Trophoblast cell (in vitro differentiated cells and primary cell): Measurements from ENCODE around the gene SFXN5.

Experiments used
- DNase-seq, 2 donors: peaks; one replicate each; pipeline ENCODE4 v3.0.0-alpha.2; 2016
- H2AFZ ChIP-seq: 2 replicates; pipeline ENCODE4 v1.6.1; 2013; ENCODE audit warnings: low read length, moderate library complexity, mild to moderate bottlenecking; ENCODE audit not compliant: insufficient read depth, poor library complexity
- H2AK5ac ChIP-seq: 2 replicates; pipeline ENCODE4 v1.6.1; 2013; ENCODE audit warnings: mild to moderate bottlenecking, low read length
- H2BK120ac ChIP-seq: 2 replicates; pipeline ENCODE4 v1.6.1; 2013; ENCODE audit warnings: low read length, mild to moderate bottlenecking, moderate library complexity; ENCODE audit not compliant: insufficient read depth, poor library complexity
- H2BK12ac ChIP-seq: 2 replicates; pipeline ENCODE4 v1.6.1; 2013; ENCODE audit warnings: mild to moderate bottlenecking, low read length, moderate library complexity
- H2BK5ac ChIP-seq: 2 replicates; pipeline ENCODE4 v1.6.1; 2013; ENCODE audit warnings: low read length, low read depth, moderate library complexity, mild to moderate bottlenecking; ENCODE audit not compliant: poor library complexity
- H3K14ac ChIP-seq: 2 replicates; pipeline ENCODE4 v1.6.1; 2013; ENCODE audit warnings: mild to moderate bottlenecking, low read length
- H3K18ac ChIP-seq: 2 replicates; pipeline ENCODE4 v1.6.1; 2013; ENCODE audit warnings: mild to moderate bottlenecking, low read length
- H3K23ac ChIP-seq: 2 replicates; pipeline ENCODE4 v1.6.1; 2013; ENCODE audit warnings: low read length
- H3K27ac ChIP-seq: 2 replicates; pipeline ENCODE4 v1.5.1; 2013; ENCODE audit warnings: low read depth, mild to moderate bottlenecking, inconsistent platforms, low read length, moderate library complexity
- H3K27me3 ChIP-seq: 2 replicates; pipeline ENCODE4 v1.6.1; 2013; ENCODE audit warnings: inconsistent platforms, mild to moderate bottlenecking, low read length, moderate library complexity; ENCODE audit not compliant: insufficient read depth
- H3K36me3 ChIP-seq, 2 experiments: 1 replicate in 1 of 2; 2 replicates in 1 of 2; pipeline ENCODE4 v1.6.1; 2013; ENCODE audit warnings: low read length in 2 of 2, mild to moderate bottlenecking in 2 of 2, moderate library complexity in 1 of 2; ENCODE audit not compliant: insufficient read depth in 2 of 2, control insufficient read depth in 1 of 2
- H3K4ac ChIP-seq: 2 replicates; pipeline ENCODE4 v1.6.1; 2013; ENCODE audit warnings: low read depth, mild to moderate bottlenecking, low read length, moderate library complexity
- H3K4me1 ChIP-seq, 2 experiments: 1 replicate in 1 of 2; 2 replicates in 1 of 2; pipeline ENCODE4 v1.6.1; 2013; ENCODE audit warnings: low read length in 2 of 2, mild to moderate bottlenecking in 2 of 2, moderate library complexity in 1 of 2; ENCODE audit not compliant: insufficient read depth in 2 of 2, control insufficient read depth in 1 of 2
- H3K4me2 ChIP-seq: 2 replicates; pipeline ENCODE4 v1.6.1; 2013; ENCODE audit warnings: inconsistent platforms, mild to moderate bottlenecking, low read length, moderate library complexity
- H3K4me3 ChIP-seq: 2 replicates; pipeline ENCODE4 v1.5.1; 2013; ENCODE audit warnings: mild to moderate bottlenecking, low read depth, low read length, inconsistent platforms
- H3K79me1 ChIP-seq: one replicate; pipeline ENCODE4 v1.6.1; 2013; ENCODE audit warnings: low read length
- H3K79me2 ChIP-seq: 2 replicates; pipeline ENCODE4 v1.6.1; 2013; ENCODE audit warnings: low read length, mild to moderate bottlenecking; ENCODE audit not compliant: control insufficient read depth, insufficient read depth, poor library complexity
- H3K9ac ChIP-seq: 2 replicates; pipeline ENCODE4 v1.6.1; 2013; ENCODE audit warnings: mild to moderate bottlenecking, low read length
- H3K9me3 ChIP-seq: 2 replicates; pipeline ENCODE4 v1.6.1; 2013; ENCODE audit warnings: low read depth, mild to moderate bottlenecking, control low read depth, inconsistent platforms, low read length; ENCODE audit not compliant: insufficient read depth
- H4K12ac ChIP-seq: 2 replicates; pipeline ENCODE4 v1.6.1; 2013; ENCODE audit warnings: low read depth, mild to moderate bottlenecking, low read length, moderate library complexity
- H4K8ac ChIP-seq: 2 replicates; pipeline ENCODE4 v1.6.1; 2013; ENCODE audit warnings: low read depth, mild to moderate bottlenecking, low read length, moderate library complexity
- H4K91ac ChIP-seq: one replicate; pipeline ENCODE4 v1.6.1; 2013; ENCODE audit warnings: low read depth, mild to moderate bottlenecking, low read length, moderate library complexity
- WGBS: extraction: QIAGEN DNeasy Blood & Tissue Kit; methylation state at CpG from one replicate; pipeline ENCODE4 v1.1.7; 2013; ENCODE audit warnings: missing lambda C conversion rate; ENCODE audit not compliant: insufficient read length, insufficient coverage; ENCODE audit errors: extremely low coverage; 5-methylcytosine and 5-hydroxymethylcytosine counted together

The SFXN5 gene

DNA sequence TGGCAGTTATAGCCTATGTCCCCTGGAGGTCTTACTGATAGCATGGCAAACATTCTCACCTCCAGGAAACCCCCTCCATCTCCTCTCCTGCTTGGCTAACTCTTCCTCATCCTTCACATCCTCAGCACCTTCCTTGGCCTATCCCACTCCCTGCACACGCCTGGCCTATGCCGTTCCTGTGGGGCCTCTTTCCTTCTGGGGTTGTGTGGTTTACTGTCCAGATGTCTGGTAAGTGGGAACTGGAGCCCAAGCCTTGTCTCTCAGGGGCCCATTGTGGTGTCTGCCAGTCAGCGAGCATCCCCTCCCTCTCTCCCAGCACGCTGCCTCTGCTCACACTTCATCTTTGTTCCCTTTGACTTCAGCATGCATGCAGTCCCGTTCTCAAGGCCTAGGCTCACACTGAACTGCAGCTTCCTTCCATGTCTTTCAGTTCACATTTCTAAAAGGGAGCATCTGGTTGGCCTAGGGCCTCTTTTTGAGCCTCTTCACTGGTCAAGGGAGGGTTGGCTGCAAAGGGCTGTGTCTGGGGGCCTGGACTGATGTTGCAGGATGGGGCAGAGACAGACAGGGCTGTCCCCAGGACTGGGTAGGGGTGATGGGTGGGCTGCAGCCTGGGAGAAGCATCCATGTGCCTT is 171.2 kb downstream of the SFXN5 start:
- H4K91ac ChIP-seq = no peak overlapping the region
- H3K23ac ChIP-seq = no peak overlapping the region
- no peaks in the 10 kb centered on the region for H3K36me3 ChIP-seq
- H3K79me2 ChIP-seq = no peaks in the 10 kb centered on the region
- H3K27ac ChIP-seq = no peak overlapping the region
- no peak overlapping the region for H3K9ac ChIP-seq
- no peak for DNase-seq
- no peak overlapping the region for H4K12ac ChIP-seq
- no peak overlapping the region for H3K18ac ChIP-seq
- H3K4me3 ChIP-seq = no peak overlapping the region
- no peak overlapping the region for H2AFZ ChIP-seq
- H2AK5ac ChIP-seq = no peak overlapping the region
- H3K4me2 ChIP-seq = no peak overlapping the region
- no peak overlapping the region for H3K4ac ChIP-seq
- H2BK120ac ChIP-seq = no peak overlapping the region
- WGBS = no CpG with 5 or more reads among the region's 5 CpGs
- H3K14ac ChIP-seq = no peak overlapping the region
- peaks cover 2% of the 10 kb centered on the region for H3K27me3 ChIP-seq
- no peak overlapping the region for H4K8ac ChIP-seq
- no peaks in the 10 kb centered on the region for H3K79me1 ChIP-seq
- H3K9me3 ChIP-seq = no peaks in the 10 kb centered on the region
- H3K4me1 ChIP-seq = peaks cover 5 to 13% of the 10 kb centered on the region in 2 experiments
- no peak overlapping the region for H2BK12ac ChIP-seq
- no peak overlapping the region for H2BK5ac ChIP-seq

DNA sequence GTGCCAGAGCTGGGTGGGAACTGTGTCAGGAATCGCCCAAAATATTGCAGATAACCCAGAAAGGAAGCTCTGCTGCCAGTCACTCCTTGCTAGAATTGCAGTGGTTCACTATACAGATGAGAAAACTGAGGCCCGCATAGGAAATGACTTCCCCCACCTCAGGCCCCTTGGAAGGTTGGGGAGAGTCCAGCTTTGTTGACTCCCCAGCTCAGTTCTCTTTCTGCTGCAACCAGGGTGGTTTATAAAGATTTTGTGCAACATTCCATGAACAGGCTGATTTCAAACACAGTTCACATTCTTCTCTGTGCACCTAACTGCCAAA is 173.0 kb downstream of the SFXN5 start:
- Histone ChIP-seq H4K8ac (no peak overlapping the region), H2AK5ac (no peak overlapping the region), H3K4me2 (no peak overlapping the region), H3K27me3 (peaks cover 2% of the 10 kb centered on the region), H3K9ac (no peak overlapping the region), H3K9me3 (no peaks in the 10 kb centered on the region), H3K79me1 (no peaks in the 10 kb centered on the region), H4K12ac (no peak overlapping the region), H4K91ac (no peak overlapping the region), H3K4ac (no peak overlapping the region), H3K79me2 (no peaks in the 10 kb centered on the region), H2BK12ac (no peak overlapping the region), H3K36me3 (no peaks in the 10 kb centered on the region), H3K18ac (no peak overlapping the region), H3K27ac (no peak overlapping the region), H2AFZ (no peak overlapping the region), H2BK5ac (no peak overlapping the region), H3K23ac (no peak overlapping the region), H3K4me3 (no peak overlapping the region), H3K4me1 (peaks cover 7 to 16% of the 10 kb centered on the region in 2 experiments), H3K14ac (no peak overlapping the region), H2BK120ac (no peak overlapping the region)
- DNase-seq = no peak
- WGBS = no CpG with 5 or more reads among the region's 2 CpGs

- no peak overlapping the region for H2AK5ac ChIP-seq
- no peak overlapping the region for H3K18ac ChIP-seq
- H3K9ac ChIP-seq = no peak overlapping the region
- no peak overlapping the region for H2BK5ac ChIP-seq
- no CpG with 5 or more reads among the region's 18 CpGs for WGBS
- no peak overlapping the region for H3K23ac ChIP-seq
- no peaks in the 10 kb centered on the region for H3K9me3 ChIP-seq
- no peak overlapping the region for H2AFZ ChIP-seq
- no peak overlapping the region for H3K14ac ChIP-seq
- H3K4me3 ChIP-seq = no peak overlapping the region
- no peak overlapping the region for H2BK120ac ChIP-seq
- no peaks in the 10 kb centered on the region for H3K79me1 ChIP-seq
- no peak overlapping the region for H3K4me2 ChIP-seq
- H3K4me1 ChIP-seq = peaks cover 7 to 16% of the 10 kb centered on the region in 2 experiments
- peaks cover 2% of the 10 kb centered on the region for H3K27me3 ChIP-seq
- peak overlapping the region; percentile 37 for H4K91ac ChIP-seq
- no peaks in the 10 kb centered on the region for H3K36me3 ChIP-seq
- H3K4ac ChIP-seq = no peak overlapping the region
- H2BK12ac ChIP-seq = no peak overlapping the region
- no peaks in the 10 kb centered on the region for H3K79me2 ChIP-seq
- no peak overlapping the region for H4K8ac ChIP-seq
- no peak overlapping the region for H4K12ac ChIP-seq
- no peak for DNase-seq
- H3K27ac ChIP-seq = no peak overlapping the region
Measured at GRCh38 chr2:72897785-72898584, 173.5 kb downstream of the SFXN5 start.

- H2AFZ ChIP-seq = no peak overlapping the region
- no peak overlapping the region for H3K18ac ChIP-seq
- H4K12ac ChIP-seq = no peak overlapping the region
- no peak overlapping the region for H2AK5ac ChIP-seq
- H3K27me3 ChIP-seq = peaks cover 2% of the 10 kb centered on the region
- no peak overlapping the region for H2BK12ac ChIP-seq
- no CpG with 5 or more reads among the region's 4 CpGs for WGBS
- no peaks in the 10 kb centered on the region for H3K36me3 ChIP-seq
- H2BK5ac ChIP-seq = no peak overlapping the region
- no peaks in the 10 kb centered on the region for H3K79me2 ChIP-seq
- no peak for DNase-seq
- H3K9ac ChIP-seq = no peak overlapping the region
- H4K8ac ChIP-seq = no peak overlapping the region
- H3K4ac ChIP-seq = no peak overlapping the region
- no peaks in the 10 kb centered on the region for H3K79me1 ChIP-seq
- no peak overlapping the region for H3K14ac ChIP-seq
- no peak overlapping the region for H3K23ac ChIP-seq
- H2BK120ac ChIP-seq = no peak overlapping the region
- peaks cover 7 to 16% of the 10 kb centered on the region in 2 experiments for H3K4me1 ChIP-seq
- no peak overlapping the region for H4K91ac ChIP-seq
- H3K4me3 ChIP-seq = no peak overlapping the region
- no peak overlapping the region for H3K4me2 ChIP-seq
- H3K9me3 ChIP-seq = no peaks in the 10 kb centered on the region
- no peak overlapping the region for H3K27ac ChIP-seq
Measured at GRCh38 chr2:72896446-72896845, 175.1 kb downstream of the SFXN5 start.
